Activated naive CD4-positive, alpha-beta T cell treated with anti-CD3 and anti-CD28 coated beads, Interleukin-2, amount 50 U/mL, for 16 hours (primary cell): ENCODE data around the gene NOTUM.
"Not testable (repeated sequence)": the region's sequence is repeated elsewhere in the genome, so short reads cannot be mapped to it uniquely, and the experiment has no call there.

ENCODE experiments used
- DNase-seq: peaks from one replicate; pipeline ENCODE4 v3.0.0-alpha.2; 2020

The NOTUM gene

DNA sequence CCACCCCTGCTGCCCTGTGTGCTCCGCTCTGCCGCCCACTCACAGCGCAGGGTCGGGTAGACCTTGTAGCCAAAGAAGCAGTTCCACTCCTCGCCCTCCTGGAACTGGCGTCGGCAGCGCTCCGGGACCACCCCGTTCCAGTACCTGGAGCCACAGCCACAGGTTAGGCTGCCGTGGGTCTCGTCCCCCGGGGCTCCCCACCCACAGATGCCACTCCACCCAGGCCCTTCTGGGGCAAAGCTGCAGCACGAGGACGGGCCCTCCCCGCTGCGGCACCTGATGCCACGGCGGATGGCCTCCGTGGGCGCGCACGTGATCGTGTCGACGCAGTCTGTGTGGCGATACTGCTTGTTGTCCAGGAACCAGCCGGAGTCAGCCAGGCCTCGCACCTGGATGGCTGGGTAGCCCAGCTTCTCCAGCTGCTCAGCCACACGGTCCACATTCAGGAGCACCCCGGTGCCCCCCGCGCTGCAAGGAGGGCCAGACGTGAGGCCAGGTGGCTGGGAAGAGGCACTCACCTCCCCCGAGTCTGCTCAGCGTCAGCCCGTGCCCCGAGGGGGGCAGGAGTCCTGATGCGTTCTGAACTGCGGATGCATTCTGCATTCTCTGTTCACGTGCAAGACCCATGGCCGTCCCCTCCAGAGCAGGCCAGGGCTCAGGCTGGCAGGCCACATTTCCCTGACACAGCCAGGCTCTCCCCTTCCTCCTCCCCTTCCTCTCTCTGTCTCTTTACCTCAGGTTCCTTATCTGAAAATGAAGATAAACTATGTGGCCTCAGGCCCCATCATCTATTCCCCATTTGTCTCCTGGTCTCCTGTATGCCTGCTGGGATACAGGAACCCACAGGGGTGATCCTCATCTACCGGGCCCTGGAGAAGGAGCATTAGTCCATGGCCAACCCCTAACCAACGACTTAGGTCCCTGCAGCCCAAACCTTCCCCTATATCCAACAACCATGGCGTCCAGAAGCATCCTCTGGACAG lies 4.1 kb downstream of the NOTUM start:
- DNase-seq, result no peak

DNA sequence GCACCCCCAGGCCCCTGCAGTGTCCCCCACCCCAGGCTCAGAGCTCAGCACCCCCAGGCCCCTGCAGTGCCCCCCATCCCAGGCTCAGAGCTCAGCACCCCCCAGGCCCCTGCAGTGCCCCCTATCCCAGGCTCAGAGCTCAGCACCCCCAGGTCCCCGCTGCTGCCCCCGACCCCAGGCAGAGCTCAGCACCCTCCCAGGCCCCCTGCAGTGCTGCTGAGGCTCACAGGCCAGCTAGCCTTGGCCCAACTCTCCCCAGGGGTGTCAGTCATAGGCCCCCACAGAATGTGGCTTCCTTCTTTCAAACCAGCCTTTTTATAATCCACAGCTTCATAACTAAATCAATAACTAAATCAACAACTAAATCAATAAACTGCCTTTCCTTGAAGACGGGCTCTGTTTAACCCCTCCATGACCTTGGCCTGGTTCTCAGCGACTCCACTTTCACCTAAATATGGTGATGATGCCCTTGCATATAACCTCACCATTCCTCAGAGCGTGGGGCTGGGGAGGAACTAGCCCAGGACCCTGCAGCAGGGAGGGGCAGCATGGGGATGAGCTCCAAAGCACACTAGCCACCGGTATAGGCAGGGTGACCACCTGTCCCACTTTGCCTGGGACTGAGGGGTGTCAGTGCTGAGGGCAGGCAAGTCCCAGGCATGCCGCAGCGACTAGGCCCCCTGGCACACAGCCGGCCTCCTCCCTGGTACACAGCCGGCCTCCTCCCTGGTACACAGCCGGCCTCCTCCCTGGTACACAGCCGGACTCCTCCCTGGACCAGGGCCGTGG lies 5.0 kb downstream of the NOTUM start:
- DNase-seq, result no peak

DNA sequence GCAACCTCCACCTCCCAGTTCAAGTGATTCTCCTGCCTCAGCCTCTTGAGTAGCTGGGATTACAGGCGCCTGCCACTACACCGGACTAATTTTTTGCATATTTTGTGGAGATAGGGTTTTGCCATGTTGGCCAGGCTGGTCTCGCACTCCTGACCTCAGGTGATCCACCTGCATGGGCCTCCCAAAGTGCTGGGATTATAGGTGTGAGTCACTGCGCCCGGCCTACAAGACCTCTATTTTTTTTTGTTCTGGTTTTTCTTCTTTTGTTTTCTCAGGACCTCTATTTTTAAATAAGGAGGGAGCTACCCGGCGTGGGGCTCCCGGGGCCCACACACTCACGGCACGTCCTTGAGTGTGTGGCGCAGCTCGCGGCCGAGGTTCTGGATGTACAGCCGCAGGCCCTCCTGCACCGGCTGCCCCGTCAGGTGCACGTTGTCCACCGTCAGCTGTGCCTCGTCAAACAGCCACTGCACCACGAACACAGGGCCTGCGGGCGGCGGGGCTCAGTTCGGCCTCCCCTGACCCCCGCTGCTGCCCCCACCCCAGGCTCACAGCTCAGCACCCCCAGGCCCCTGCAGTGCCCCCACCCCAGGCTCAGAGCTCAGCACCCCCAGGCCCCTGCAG lies 5.8 kb downstream of the NOTUM start:
- DNase-seq, result no peak

DNA sequence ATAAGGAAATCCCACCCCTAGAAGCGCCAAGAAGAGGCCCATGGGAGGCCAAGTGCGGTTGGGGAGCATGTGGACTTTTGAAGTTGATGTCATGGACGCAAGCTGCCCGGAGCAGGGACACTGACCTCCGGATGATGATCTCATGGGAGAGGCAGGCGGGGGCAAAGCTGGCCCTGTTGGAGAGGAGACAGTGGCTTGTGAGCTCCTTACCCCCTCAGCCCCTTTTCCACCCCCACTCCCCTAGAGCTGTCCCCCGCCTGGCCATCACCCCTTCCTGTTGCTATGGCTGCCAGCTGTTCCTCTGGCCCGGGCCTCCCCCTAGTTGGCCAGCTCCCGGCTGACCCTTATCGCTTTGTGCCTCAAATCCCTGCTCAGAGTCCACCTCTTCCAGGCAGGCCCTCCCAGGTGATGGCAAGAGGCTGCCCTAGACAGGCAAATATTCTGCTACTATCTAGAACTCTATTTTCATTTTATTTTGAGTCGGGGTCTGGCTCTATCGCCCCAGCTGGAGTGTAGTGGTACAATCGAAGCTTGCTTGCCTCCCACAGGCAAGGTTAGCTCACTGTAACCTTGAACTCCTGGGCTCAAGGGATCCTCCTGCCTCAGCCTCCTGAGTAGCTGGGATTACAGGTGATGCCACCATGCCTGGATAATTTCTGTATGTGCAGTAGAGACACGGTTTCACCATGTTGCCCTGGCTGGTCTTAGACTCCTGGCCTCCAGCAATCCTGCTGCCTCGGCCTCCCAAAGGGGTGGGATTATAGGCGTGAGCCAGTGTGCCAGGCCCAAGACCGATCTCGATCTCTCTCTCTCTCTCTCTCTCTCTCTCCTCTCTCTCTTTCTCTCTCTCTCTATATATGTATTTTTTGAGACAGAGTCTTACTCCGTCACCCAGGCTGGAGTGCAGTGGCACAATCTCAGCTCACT lies 6.6 kb downstream of the NOTUM start:
- DNase-seq, result no peak

DNA sequence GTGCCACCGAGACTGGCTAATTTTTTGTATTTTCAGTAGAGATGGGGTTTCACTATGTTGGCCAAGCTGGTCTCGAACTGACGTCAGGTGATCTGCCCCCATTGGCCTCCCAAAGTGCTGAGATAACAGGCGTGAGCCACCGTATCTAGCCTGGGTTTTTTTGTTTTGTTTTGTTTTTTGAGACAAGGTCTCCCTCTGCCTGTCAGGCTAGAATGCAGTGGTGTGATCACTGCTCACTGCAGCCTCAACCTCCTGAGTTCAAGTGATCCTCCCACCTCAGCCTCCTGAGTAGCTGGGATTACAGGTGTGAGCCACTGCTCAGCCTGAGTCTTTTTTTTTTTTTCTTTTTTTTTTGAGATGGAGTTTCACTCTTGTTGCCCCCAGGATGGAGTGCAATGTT lies 7.5 kb downstream of the NOTUM start:
- DNase-seq, result not testable (repeated sequence)

DNA sequence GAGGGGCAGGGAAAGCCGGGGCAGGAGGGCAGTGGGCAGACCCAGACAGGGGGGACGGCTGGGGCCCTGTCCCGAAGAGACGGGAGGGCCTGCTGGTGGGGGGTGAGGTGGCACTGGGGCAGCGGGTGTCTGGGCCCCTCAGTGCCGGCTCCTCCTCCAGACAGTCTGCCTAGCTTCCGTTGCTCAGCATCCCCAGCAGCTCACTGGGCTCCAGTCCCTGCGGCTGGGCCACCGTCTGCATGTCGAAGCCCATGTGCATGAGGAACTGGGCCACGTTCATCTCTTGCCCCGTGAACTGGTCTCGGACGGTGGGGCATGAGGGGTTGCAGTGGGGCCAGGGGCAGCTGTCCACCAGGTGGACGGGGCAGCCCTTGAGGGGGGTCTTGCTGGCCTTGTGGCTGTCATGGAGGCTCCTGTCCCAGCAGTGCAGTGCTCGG lies 8.2 kb downstream of the NOTUM start:
- DNase-seq, result no peak

DNA sequence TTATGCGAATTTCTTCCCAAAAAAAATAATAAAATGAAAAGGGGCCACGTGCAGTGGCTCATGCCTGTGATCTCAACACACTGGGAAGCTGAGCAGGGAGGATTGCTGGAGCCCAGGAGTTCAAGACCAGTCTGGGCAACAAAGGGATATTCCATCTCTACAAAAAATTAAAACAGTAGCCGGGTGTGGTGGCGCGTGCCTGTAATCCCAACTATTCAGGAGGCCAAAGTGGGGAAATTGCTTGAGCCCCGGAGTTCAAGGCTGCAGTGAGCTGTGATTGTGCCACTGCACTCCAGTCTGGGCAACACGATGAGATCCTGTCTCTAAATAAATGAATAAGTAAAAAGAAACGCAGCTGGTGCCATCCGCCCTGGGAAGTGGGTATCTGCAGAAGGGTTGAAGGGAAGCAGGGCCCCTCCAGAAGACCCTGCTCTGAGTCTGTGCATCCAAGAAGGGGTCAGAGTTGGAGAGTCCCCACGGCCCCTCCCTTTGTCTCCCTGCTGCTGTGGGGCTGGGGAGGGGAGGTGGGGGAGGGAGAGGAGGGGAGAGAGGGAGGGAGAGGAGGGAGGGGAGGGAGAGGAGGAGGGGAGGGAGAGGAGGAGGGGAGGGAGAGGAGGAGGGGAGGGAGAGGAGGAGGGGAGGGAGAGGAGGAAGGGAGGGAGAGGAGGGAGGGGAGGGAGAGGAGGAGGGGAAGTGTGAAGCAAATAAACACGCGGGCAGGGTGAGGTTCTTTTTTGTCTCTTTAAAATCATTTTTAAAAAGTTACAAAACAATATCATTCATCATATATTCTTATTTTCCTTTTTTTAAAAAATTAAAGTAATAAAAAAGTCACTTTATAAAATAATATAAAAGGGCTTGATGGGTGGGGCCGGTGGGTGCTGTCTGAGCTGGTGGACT lies 9.0 kb downstream of the NOTUM start:
- no peak for DNase-seq

DNA sequence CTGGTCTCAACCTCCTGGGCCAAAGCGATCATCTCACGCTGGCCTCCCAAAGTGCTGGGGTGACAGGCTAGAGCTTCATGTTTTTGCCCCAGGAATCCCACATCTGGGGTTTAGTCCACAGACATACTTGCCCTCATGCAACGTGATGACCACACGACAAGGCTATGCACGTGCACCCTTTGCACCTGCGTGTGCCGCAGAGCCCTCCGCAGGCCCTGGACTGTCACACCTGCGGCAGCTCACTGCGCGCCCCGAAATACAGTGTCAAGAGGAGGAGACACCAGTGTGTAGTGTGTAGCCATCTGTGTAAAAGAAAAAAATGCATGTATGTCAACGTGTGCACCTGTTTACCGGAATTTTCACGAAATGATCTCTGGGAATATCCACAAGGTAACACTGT lies 10.5 kb downstream of the NOTUM start:
- DNase-seq, result no peak

DNA sequence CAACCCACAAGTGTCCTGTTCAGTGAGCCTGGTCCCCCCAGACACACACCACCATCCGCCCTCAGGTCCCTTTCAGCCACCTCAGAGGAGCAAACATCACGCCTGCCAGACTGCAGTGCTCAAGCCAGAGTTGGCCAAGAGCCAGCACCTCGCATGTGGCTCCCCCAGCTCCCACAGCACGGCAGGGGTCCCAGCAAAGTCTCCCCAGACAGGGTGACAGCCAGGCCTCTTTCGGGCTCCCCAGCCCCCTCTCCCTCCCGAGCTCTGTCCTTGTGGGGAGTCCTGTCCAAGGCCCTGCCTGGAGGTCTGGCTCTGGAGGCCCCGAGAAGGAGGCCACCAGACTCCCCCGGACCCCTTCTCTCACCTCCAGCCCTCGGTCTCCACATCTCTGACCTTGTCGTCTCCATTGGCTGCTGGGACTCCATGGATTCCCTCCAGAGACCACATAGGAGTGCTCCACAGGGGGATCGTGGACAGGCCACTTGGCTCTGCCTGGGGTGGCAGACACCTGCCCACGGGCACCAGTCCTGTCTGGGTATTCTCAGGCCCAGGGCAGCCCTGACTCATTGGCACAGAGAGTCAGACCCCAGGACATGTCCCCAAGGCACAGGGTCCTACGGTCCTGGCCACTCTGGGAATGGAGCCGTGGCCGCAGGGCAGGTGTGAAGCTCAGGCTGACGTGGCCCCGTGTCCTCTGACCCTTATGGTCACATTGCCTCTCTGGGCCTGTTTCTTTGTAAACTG lies 12.2 kb downstream of the NOTUM start:
- DNase-seq, result no peak

DNA sequence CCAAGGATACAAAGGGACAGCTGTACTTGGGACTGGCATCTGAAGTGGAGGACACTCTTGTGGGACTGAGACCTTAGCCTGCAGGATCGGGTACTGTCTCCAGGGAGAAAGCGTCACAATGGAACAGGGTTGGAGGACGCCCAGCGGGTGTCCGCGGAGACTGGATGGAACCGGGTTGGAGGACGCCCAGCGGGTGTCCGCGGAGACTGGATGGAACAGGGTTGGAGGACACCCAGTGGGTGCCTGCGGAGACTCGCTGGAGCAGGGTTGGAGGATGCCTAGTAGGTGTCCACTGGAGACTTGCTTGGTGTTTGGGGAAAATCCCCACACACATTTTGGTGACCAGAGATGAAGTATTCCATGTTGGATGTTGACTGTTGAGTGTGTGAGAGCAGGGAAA lies 13.8 kb downstream of the NOTUM start, which contains the start of gene MYADML2:
Gene MYADML2, minus strand, starts transcription at position 45 of the 400 bp plus-strand sequence. CDS start 5,492 bp downstream, outside the sequence.
- DNase-seq, result no peak

DNA sequence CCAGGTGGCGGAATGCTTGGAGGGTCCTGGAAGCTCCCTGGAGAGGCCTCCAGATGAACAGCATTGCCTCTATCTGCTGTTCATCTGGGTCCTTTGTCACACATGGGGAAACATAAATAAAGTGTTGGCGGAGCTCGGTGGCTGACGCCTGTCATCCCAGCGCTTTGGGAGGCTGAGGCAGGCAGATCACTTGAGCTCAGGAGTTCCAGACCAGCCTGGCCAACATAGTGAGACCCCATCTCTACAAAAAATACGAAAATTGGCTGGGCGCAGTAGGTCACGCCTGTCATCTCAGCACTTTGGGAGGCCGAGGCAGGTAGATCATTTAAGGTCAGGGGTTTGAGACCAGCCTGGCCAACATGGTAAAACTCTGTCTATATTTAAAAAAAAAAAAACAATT lies 16.1 kb downstream of the NOTUM start:
- DNase-seq, result no peak

DNA sequence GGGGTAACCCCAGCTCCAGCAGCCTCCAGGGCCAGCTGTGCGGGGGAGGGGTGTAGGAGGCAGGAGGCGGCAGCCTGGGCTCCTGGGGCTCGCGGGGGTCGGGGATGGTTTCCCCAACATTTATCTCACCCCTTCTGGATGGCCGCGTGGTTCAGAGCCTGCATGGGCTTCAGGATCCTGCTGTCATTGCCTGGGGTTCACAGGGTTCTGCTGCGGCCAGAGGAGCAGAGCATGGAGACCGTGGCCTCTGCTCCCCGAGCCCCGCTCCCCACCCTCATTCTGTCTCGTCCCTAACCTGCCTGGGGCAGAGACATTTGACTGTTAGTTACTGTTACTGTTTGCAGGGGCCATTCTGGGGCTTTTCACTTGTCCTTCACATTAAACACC lies 18.8 kb downstream of the NOTUM start:
- DNase-seq, result no peak

DNA sequence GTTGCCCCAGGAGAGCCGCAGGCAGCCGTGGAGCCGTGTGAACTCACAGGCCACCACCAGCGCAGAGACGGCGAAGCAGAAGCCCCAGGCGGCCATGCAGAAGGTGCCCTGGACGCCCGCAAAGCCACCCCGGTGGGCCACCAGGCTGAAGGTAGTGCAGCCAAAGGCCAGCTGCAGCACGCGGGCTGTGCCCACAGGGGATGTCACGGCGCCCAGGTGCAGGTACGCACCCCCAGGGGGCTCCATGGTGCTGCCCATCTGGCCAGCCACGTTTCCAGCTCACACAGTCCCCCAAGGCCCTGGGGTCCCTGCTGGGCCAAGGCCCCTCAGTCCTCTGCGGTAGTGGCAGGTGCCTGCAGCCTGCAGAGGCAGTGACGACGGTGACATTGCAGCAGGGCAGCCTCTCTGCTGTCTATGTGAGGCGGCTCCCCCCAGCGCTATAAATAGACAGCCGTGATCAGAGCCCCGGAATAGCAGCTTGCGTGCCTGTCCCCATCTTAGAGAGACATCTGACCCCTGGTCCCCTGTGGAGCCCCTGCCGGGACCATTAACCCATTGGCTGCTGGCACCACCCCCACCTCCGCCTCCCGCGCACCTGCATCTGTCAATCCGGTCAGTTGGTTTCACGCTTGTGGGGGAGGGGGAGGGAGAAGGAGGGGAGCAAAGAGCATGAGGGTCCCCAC lies 19.4 kb downstream of the NOTUM start:
- no peak for DNase-seq

DNA sequence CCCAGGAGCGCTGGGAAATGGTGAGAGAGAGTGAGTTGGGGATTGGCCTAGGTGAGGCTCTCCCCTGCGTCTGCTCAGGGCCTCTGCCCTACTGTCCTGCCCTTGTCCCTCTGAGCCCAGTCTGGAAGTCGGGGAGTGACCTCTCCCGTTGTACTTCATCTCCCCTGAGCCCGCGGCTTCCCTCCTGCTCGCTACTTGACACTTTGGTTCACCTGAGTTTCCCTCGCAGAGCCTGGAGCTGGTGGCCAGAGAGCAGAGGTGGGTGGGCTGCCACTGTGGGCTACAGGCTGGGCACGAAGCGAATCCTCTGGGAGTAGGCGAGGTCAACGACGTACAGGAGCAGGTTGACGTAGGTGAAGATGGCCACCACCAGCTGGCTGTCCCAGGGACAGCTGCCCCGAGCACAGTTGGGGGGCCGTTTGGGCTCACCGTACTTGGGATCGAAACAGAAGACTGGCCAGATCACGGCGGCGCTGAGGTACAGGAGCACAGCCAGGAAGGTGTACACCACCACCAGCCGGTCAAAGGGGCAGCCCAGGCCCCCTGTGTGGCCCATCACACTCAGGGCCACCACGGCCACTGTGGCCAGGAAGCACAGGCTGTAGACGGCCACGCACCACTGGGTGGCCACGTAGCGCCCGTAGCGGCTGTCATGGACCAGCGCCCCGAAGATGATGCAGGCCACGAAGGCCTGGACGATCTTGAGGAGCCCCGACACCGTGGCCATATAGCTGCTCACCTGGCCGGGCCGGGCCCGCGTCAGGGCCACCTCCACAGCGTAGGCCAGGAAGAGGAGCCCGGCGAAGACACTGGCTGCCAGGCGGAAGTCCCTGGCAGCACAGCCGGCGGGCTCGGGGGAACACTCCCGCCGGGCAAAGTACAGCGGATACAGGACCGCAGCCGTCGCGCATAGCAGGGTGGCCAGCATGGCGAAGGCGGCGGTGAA lies 20.2 kb downstream of the NOTUM start:
- DNase-seq, result no peak

DNA sequence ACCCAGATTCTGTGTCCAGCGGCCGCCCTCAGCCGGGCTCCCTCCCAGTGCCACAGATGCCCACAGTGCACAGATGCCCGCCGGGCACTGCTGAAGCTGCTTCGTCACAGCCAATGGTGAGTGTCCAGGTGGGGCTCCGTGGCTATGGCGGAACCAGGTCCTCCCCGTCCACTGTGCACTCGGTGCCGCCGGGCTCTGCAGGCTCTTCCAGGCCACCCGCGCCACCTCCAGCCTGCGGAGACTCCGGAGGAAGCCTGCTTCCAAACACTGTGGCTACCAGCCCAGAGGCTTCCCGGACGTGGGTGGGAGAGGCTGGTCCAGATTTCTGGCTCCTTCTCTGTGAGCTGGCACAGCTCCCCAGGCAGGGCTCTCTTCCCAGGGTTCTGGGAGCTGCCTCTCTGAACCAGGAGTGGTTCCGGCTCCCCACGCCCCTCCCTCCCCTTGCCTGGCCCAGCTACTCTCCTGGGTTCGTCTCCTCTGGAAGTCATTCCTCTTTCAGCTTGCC lies 21.1 kb downstream of the NOTUM start:
- no peak for DNase-seq

DNA sequence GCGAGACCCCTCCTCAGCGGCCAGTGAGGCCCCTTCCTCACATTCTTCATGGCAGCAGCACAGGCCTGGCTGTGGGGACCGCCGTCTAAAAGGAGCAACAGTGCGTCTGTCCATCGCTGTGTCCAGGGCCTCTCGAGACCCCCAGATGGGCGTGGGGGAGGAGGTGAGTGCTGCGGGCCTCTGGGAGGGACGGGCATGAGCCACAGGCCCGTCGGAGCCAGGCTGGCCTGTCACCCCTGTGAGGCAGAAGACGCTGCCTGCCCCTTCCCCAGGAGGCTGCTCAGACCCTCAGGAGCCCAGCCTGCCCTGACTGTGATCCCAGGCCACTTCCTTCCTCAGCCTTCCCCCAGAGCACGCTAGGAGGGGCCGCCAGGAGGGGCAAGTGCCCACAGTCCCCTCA lies 21.8 kb downstream of the NOTUM start:
- no peak for DNase-seq

DNA sequence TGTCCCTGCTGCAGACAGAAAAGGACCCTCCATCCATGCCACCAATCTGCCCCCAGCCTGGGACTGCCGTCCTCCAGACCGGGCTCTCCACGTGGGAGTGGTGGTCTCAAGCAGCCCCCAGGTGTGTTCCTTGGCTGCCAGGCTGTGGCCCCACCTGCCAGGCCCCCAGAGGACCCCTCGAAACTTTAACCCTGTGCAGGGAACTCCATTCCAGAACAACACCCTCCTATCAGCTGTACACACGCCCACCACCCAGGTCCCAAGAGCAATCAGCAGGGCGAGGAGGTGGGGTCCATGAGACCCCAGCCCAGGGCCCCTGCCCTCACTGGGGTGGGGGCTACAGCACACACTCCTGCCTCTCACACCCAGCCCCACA lies 25.3 kb downstream of the NOTUM start:
- no peak for DNase-seq
